Activated naive CD4-positive, alpha-beta T cell treated with anti-CD3 and anti-CD28 coated beads, Interleukin-2, amount 50 U/mL, for 24 hours (primary cell): ENCODE data around the gene HES7.

ENCODE experiments used
- H3K27ac Mint-ChIP-seq: one replicate; pipeline ENCODE4 v1.8.0; 2021; ENCODE audit warnings: mild to moderate bottlenecking, mixed read lengths
- H3K27me3 Mint-ChIP-seq: one replicate; pipeline ENCODE4 v1.8.0; 2021; ENCODE audit warnings: mixed read lengths
- H3K36me3 Mint-ChIP-seq: one replicate; pipeline ENCODE4 v1.8.0; 2021; ENCODE audit warnings: mixed read lengths
- H3K4me1 Mint-ChIP-seq: one replicate; pipeline ENCODE4 v1.8.0; 2021; ENCODE audit warnings: mixed read lengths
- H3K4me3 Mint-ChIP-seq: one replicate; pipeline ENCODE4 v1.8.0; 2021; ENCODE audit warnings: mild to moderate bottlenecking, mixed read lengths
- H3K9me3 Mint-ChIP-seq: one replicate; pipeline ENCODE4 v1.8.0; 2021; ENCODE audit warnings: mixed read lengths

Gene HES7

GRCh38 chr17:8140065-8141029, 16.4 kb upstream of the HES7 start:
- H3K9me3 Mint-ChIP-seq = no peaks in the 10 kb centered on the region
- H3K27me3 Mint-ChIP-seq = no peaks in the 10 kb centered on the region
- no peak overlapping the region for H3K27ac Mint-ChIP-seq
- no peaks in the 10 kb centered on the region for H3K4me1 Mint-ChIP-seq
- no peaks in the 10 kb centered on the region for H3K36me3 Mint-ChIP-seq
- H3K4me3 Mint-ChIP-seq = no peak overlapping the region

GRCh38 chr17:8138672-8139371, 14.9 kb upstream of the HES7 start:
- Mint-ChIP-seq H3K4me3 (no peak overlapping the region), H3K27ac (no peak overlapping the region), H3K36me3 (no peaks in the 10 kb centered on the region), H3K9me3 (no peaks in the 10 kb centered on the region), H3K4me1 (no peaks in the 10 kb centered on the region), H3K27me3 (no peaks in the 10 kb centered on the region)

GRCh38 chr17:8138374-8138671, 14.4 kb upstream of the HES7 start:
- Mint-ChIP-seq H3K27ac (no peak overlapping the region), H3K9me3 (no peaks in the 10 kb centered on the region)

GRCh38 chr17:8137645-8138373, 13.9 kb upstream of the HES7 start:
- no peak overlapping the region for H3K4me3 Mint-ChIP-seq
- no peak overlapping the region for H3K27ac Mint-ChIP-seq
- no peaks in the 10 kb centered on the region for H3K9me3 Mint-ChIP-seq
- H3K27me3 Mint-ChIP-seq = no peaks in the 10 kb centered on the region
- no peaks in the 10 kb centered on the region for H3K36me3 Mint-ChIP-seq
- H3K4me1 Mint-ChIP-seq = no peaks in the 10 kb centered on the region

More at GRCh38 chr17:8138374-8138671, 14.4 kb upstream of the HES7 start:
- no peak overlapping the region for H3K4me3 Mint-ChIP-seq
- no peaks in the 10 kb centered on the region for H3K4me1 Mint-ChIP-seq
- H3K36me3 Mint-ChIP-seq = no peaks in the 10 kb centered on the region
- H3K27me3 Mint-ChIP-seq = no peaks in the 10 kb centered on the region

GRCh38 chr17:8133941-8134340, 10.0 kb upstream of the HES7 start:
- Mint-ChIP-seq H3K27ac (no peak overlapping the region), H3K27me3 (no peaks in the 10 kb centered on the region), H3K4me1 (no peaks in the 10 kb centered on the region), H3K4me3 (no peak overlapping the region), H3K36me3 (no peaks in the 10 kb centered on the region), H3K9me3 (no peaks in the 10 kb centered on the region)

DNA sequence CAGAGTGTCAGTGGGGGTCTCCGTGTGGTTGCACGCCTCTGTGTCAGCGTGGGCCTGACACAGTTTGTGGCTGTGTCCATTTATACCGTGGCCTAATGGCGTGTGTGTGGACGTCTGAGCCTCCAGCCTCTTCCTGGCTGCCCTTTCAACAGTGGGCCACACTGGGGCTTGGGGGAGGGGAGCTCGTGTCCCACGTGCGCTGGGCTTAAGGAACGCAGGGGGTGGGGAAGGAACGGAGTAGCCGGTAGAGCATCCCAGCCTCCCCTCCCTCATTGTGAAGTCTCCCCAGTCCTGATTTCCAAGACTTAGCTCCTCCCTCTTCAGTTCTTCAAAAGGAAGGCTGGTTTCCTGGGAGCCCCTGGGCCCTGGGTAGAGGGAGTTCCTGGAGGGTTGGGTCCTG, 9.5 kb upstream of the HES7 start:
- Mint-ChIP-seq H3K4me1 (no peaks in the 10 kb centered on the region), H3K27ac (no peak overlapping the region), H3K4me3 (no peak overlapping the region), H3K27me3 (no peaks in the 10 kb centered on the region), H3K36me3 (no peaks in the 10 kb centered on the region), H3K9me3 (no peaks in the 10 kb centered on the region)

GRCh38 chr17:8131844-8132441, 8.0 kb upstream of the HES7 start:
- no peak overlapping the region for H3K4me3 Mint-ChIP-seq
- H3K36me3 Mint-ChIP-seq = no peaks in the 10 kb centered on the region
- no peaks in the 10 kb centered on the region for H3K27me3 Mint-ChIP-seq
- peaks cover 5% of the 10 kb centered on the region for H3K4me1 Mint-ChIP-seq
- peak overlapping the region; percentile 62 for H3K27ac Mint-ChIP-seq
- H3K9me3 Mint-ChIP-seq = no peaks in the 10 kb centered on the region

DNA sequence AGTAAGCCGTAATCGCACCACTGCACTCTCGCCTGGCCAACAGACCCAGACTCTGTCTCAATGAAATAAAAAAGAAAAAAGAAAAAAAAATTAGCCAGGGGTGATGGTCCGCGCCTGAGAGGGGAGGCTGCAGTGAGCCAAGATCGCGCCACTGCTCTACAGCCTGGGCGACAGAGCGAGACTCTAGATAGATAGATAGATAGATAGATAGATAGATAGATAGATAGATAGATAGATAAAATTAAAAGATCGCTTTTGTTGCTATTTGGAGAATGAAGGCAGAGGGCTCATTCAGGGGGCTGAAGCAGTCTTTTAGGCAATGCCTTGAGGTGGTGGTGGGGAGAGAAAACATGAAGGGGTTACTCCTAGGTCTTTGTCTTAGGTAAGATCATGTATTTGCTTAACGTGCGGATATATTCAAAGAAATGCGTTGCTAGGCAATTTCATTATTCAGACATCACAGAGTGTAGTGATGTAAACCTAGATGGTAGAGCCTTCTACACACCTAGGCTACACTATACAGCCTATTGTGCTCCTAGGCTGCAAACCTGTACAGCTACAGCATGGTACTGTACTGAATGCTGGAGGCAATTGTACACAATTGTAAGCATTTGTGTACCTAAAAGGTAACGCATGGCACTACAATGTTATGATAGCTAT, 4.3 kb upstream of the HES7 start:
- Mint-ChIP-seq H3K27me3 (peaks cover 8% of the 10 kb centered on the region), H3K27ac (no peak overlapping the region), H3K4me1 (peaks cover 37% of the 10 kb centered on the region), H3K9me3 (no peaks in the 10 kb centered on the region), H3K4me3 (no peak overlapping the region), H3K36me3 (peaks cover 1% of the 10 kb centered on the region)

DNA sequence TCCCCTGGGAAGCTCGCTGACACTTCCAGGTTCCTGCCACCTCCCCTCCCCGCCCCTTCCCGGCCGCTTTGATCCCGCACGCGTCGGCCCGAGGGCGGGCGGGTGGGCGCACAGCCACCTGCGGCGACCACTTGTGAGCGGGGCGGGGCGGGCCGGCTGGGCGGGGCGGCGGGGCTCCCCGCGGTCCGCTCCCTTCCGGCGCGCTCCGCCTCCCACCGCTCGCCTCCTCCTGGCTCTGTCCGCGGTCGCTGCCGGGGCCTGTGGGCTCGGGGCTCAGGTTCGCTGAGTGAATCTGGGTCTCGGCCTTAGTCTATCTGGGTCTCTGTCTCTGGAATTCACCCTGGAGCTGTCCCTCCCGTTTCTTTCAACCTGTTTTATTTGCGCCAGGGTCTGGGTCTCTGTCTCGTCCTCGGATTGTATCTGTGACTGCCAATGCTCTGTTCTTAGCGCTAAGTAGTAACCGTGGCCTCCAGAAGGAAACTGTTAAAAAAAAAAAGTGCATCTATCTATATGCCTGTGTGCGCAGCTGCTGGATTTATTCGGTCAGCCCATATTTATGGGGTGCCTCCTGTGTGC, 2.7 kb upstream of the HES7 start:
- H3K4me1 Mint-ChIP-seq = peaks cover 45% of the 10 kb centered on the region
- H3K27me3 Mint-ChIP-seq = peaks cover 9% of the 10 kb centered on the region
- H3K9me3 Mint-ChIP-seq = no peaks in the 10 kb centered on the region
- H3K4me3 Mint-ChIP-seq = peak overlapping the region; percentile 94
- peaks cover 1% of the 10 kb centered on the region for H3K36me3 Mint-ChIP-seq
- peak overlapping the region; percentile 100 for H3K27ac Mint-ChIP-seq

DNA sequence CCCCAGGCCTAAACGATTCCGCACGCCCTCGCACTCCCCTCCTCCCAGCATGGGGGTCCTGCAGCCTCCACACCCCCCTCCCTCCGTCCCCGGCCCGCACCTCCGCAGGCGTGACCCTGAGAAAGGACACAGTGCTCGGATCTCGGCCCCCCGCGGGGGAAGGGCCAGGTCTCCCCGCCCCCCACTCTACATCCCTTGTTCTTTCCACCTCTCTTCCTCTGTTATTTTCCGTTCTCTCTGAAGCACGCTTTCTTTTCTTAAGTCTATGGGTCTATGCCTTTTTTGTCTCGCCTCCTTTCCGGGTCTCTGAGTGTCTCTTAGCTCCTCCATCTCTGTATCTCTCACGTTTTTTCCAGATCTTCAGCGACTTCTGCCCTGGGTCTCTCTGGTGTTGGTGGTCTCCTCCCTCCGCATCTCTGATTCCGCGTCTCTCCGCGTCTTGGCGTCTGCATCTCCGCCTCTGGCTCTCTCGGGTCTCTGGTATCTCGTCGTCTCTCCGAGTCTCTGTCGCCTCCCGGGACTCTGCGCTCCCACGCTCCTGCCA, 2.1 kb upstream of the HES7 start:
- Mint-ChIP-seq H3K27ac (peak overlapping the region; percentile 100), H3K9me3 (no peaks in the 10 kb centered on the region), H3K36me3 (peaks cover 1% of the 10 kb centered on the region), H3K4me1 (peaks cover 47% of the 10 kb centered on the region), H3K27me3 (peaks cover 9% of the 10 kb centered on the region), H3K4me3 (peak overlapping the region; percentile 93)

GRCh38 chr17:8125154-8125946, 1.4 kb upstream of the HES7 start:
- Mint-ChIP-seq H3K27me3 (peaks cover 12% of the 10 kb centered on the region), H3K4me1 (peaks cover 54% of the 10 kb centered on the region), H3K27ac (peak overlapping the region; percentile 100), H3K36me3 (peaks cover 1% of the 10 kb centered on the region), H3K4me3 (peak overlapping the region; percentile 93), H3K9me3 (no peaks in the 10 kb centered on the region)

GRCh38 chr17:8124350-8125153, 646 bp upstream of the HES7 start:
- Mint-ChIP-seq H3K36me3 (peaks cover 3% of the 10 kb centered on the region), H3K4me1 (peaks cover 62% of the 10 kb centered on the region), H3K27me3 (peaks cover 15% of the 10 kb centered on the region), H3K9me3 (no peaks in the 10 kb centered on the region), H3K27ac (peak overlapping the region; percentile 100), H3K4me3 (peak overlapping the region; percentile 93)

- Mint-ChIP-seq H3K4me3 (peak overlapping the region; percentile 93), H3K27me3 (peaks cover 17% of the 10 kb centered on the region), H3K9me3 (no peaks in the 10 kb centered on the region), H3K27ac (peak overlapping the region; percentile 85), H3K4me1 (peaks cover 73% of the 10 kb centered on the region), H3K36me3 (peaks cover 3% of the 10 kb centered on the region)
These were observed 797 bp downstream of the HES7 start for GRCh38 chr17:8122924-8123694.
